SK-N-SH treated with all-trans-retinoic acid at 6 μM for 48 hours (cell line): ENCODE data around the gene PRAMEF1.

Source experiments
- ATAC-seq: fragments of 200-7000 bp; cut with Tn5 transposase; 3 replicates; pipeline ENCODE4 v1.9.1; 2020; ENCODE audit warnings: mild to moderate bottlenecking, moderate library complexity
- ARNTL ChIP-seq: fragments of 450-650 bp; formaldehyde crosslinking; IDR thresholded peaks from 2 replicates; pipeline ENCODE4 v1.5.0; 2020; ENCODE audit warnings: low read depth, mild to moderate bottlenecking, moderate library complexity, borderline replicate concordance
- BACH2 ChIP-seq: fragments of 250-450 bp; sonication (Bioruptor Pico); IDR thresholded peaks from 2 replicates; pipeline ENCODE4 v1.9.0; 2021; ENCODE audit warnings: mild to moderate bottlenecking, borderline replicate concordance
- CSDC2 ChIP-seq: fragments of 250-450 bp; sonication (Bioruptor Pico); IDR thresholded peaks from 2 replicates; pipeline ENCODE4 v1.5.0; 2020; ENCODE audit warnings: mild to moderate bottlenecking, moderate library complexity
- ESRRG ChIP-seq: fragments of 250-450 bp; sonication (Bioruptor Pico); IDR thresholded peaks from 2 replicates; pipeline ENCODE4 v1.6.1; 2021; ENCODE audit warnings: mild to moderate bottlenecking
- GLIS3 ChIP-seq: fragments of 250-450 bp; sonication (Bioruptor Pico); IDR thresholded peaks from 2 replicates; pipeline ENCODE4 v1.5.0; 2020; ENCODE audit warnings: mild to moderate bottlenecking, moderate library complexity
- ISL1 ChIP-seq: fragments of 250-450 bp; sonication (Bioruptor Pico); IDR thresholded peaks from 2 replicates; pipeline ENCODE4 v2.1.2; 2022; ENCODE audit warnings: mild to moderate bottlenecking, moderate library complexity
- OSR1 ChIP-seq: fragments of 250-450 bp; sonication (Bioruptor Pico); IDR thresholded peaks from 2 replicates; pipeline ENCODE4 v1.8.0; 2022; ENCODE audit warnings: moderate library complexity, mild to moderate bottlenecking, inconsistent platforms
- PPARA ChIP-seq: fragments of 250-450 bp; sonication (Bioruptor Pico); IDR thresholded peaks from 2 replicates; pipeline ENCODE4 v1.5.0; 2020; ENCODE audit warnings: mild to moderate bottlenecking, borderline replicate concordance
- RARB ChIP-seq: fragments of 250-450 bp; sonication (Bioruptor Pico); IDR thresholded peaks from 2 replicates; pipeline ENCODE4 v1.8.0; 2021; ENCODE audit warnings: mild to moderate bottlenecking, moderate library complexity
- SNAI2 ChIP-seq: fragments of 250-450 bp; sonication (Bioruptor Pico); IDR thresholded peaks from 2 replicates; pipeline ENCODE4 v1.5.0; 2020; ENCODE audit warnings: mild to moderate bottlenecking, moderate library complexity
- TCF4 ChIP-seq: fragments of 250-450 bp; sonication (Bioruptor Pico); IDR thresholded peaks from 2 replicates; pipeline ENCODE4 v1.8.0; 2021; ENCODE audit warnings: mild to moderate bottlenecking, moderate library complexity, borderline replicate concordance
- TOX ChIP-seq: fragments of 250-450 bp; sonication (Bioruptor Pico); IDR thresholded peaks from 2 replicates; pipeline ENCODE4 v1.8.0; 2021; ENCODE audit warnings: mild to moderate bottlenecking, moderate library complexity, borderline replicate concordance
- TSHZ2 ChIP-seq: fragments of 250-450 bp; sonication (Bioruptor Pico); IDR thresholded peaks from 2 replicates; pipeline ENCODE4 v1.5.0; 2020; ENCODE audit warnings: mild to moderate bottlenecking, moderate library complexity
- ZC3H10 ChIP-seq: fragments of 250-450 bp; sonication (Bioruptor Pico); IDR thresholded peaks from 2 replicates; pipeline ENCODE4 v1.5.1; 2021; ENCODE audit warnings: mild to moderate bottlenecking, moderate library complexity
- ZFP30 ChIP-seq: fragments of 450-650 bp; formaldehyde crosslinking; IDR thresholded peaks from 2 replicates; pipeline ENCODE4 v1.5.0; 2022; ENCODE audit warnings: mild to moderate bottlenecking, moderate library complexity
- ZNF565 ChIP-seq: fragments of 450-650 bp; formaldehyde crosslinking; conservative IDR thresholded peaks from 2 replicates; pipeline ENCODE4 v1.5.0; 2020; ENCODE audit warnings: low read depth, mild to moderate bottlenecking, moderate library complexity
- ZNF70 ChIP-seq: fragments of 450-650 bp; formaldehyde crosslinking; IDR thresholded peaks from 2 replicates; pipeline ENCODE4 v1.5.0; 2020; ENCODE audit warnings: mild to moderate bottlenecking, moderate library complexity
- ZNF8 ChIP-seq: fragments of 450-650 bp; formaldehyde crosslinking; IDR thresholded peaks from 2 replicates; pipeline ENCODE4 v1.5.0; 2020; ENCODE audit warnings: mild to moderate bottlenecking, moderate library complexity
- TF ChIP-seq, protein P1 (sequence below): fragments of 250-450 bp; sonication (Bioruptor Pico); IDR thresholded peaks from 2 replicates; pipeline ENCODE4 v1.5.1; 2021; ENCODE audit warnings: mild to moderate bottlenecking, moderate library complexity
- TF ChIP-seq, protein P2 (sequence below): fragments of 250-450 bp; sonication (Bioruptor Pico); IDR thresholded peaks from 2 replicates; pipeline ENCODE4 v1.8.0; 2021; ENCODE audit warnings: low read depth, mild to moderate bottlenecking, moderate library complexity, borderline replicate concordance
- TF ChIP-seq, protein P3 (sequence below): fragments of 250-450 bp; sonication (Bioruptor Pico); IDR thresholded peaks from 2 replicates; pipeline ENCODE4 v1.8.0; 2020; ENCODE audit warnings: mild to moderate bottlenecking, moderate library complexity, borderline replicate concordance
- TF ChIP-seq, protein P4 (sequence below): fragments of 250-450 bp; sonication (Bioruptor Pico); IDR thresholded peaks from 2 replicates; pipeline ENCODE4 v1.5.1; 2020; ENCODE audit warnings: low read depth, mild to moderate bottlenecking, moderate library complexity

The PRAMEF1 gene

GRCh38 chr1:12756768-12757413 lies 34.3 kb upstream of the PRAMEF1 start:
- TF ChIP-seq ZNF70 (CRISPR knock-in tag) (no peak), SNAI2 (CRISPR knock-in tag) (no peak), TOX (CRISPR knock-in tag) (no peak), ARNTL (CRISPR knock-in tag) (no peak), TCF4 (CRISPR knock-in tag) (no peak), ESRRG (CRISPR knock-in tag) (no peak), ZFP30 (CRISPR knock-in tag) (no peak), OSR1 (CRISPR knock-in tag) (no peak), BACH2 (CRISPR knock-in tag) (no peak), ZNF565 (CRISPR knock-in tag) (no peak), PPARA (CRISPR knock-in tag) (no peak), CSDC2 (CRISPR knock-in tag) (no peak), RARB (no peak), ZC3H10 (CRISPR knock-in tag) (no peak), GLIS3 (CRISPR knock-in tag) (no peak)
- TF ChIP-seq, protein P1, sequence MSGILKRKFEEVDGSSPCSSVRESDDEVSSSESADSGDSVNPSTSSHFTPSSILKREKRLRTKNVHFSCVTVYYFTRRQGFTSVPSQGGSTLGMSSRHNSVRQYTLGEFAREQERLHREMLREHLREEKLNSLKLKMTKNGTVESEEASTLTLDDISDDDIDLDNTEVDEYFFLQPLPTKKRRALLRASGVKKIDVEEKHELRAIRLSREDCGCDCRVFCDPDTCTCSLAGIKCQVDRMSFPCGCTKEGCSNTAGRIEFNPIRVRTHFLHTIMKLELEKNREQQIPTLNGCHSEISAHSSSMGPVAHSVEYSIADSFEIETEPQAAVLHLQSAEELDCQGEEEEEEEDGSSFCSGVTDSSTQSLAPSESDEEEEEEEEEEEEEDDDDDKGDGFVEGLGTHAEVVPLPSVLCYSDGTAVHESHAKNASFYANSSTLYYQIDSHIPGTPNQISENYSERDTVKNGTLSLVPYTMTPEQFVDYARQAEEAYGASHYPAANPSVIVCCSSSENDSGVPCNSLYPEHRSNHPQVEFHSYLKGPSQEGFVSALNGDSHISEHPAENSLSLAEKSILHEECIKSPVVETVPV (CRISPR knock-in tag): no peak
- TF ChIP-seq, protein P2, sequence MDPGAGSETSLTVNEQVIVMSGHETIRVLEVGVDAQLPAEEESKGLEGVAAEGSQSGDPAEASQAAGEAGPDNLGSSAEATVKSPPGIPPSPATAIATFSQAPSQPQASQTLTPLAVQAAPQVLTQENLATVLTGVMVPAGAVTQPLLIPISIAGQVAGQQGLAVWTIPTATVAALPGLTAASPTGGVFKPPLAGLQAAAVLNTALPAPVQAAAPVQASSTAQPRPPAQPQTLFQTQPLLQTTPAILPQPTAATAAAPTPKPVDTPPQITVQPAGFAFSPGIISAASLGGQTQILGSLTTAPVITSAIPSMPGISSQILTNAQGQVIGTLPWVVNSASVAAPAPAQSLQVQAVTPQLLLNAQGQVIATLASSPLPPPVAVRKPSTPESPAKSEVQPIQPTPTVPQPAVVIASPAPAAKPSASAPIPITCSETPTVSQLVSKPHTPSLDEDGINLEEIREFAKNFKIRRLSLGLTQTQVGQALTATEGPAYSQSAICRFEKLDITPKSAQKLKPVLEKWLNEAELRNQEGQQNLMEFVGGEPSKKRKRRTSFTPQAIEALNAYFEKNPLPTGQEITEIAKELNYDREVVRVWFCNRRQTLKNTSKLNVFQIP (CRISPR knock-in tag): no peak
- TF ChIP-seq, protein P3, sequence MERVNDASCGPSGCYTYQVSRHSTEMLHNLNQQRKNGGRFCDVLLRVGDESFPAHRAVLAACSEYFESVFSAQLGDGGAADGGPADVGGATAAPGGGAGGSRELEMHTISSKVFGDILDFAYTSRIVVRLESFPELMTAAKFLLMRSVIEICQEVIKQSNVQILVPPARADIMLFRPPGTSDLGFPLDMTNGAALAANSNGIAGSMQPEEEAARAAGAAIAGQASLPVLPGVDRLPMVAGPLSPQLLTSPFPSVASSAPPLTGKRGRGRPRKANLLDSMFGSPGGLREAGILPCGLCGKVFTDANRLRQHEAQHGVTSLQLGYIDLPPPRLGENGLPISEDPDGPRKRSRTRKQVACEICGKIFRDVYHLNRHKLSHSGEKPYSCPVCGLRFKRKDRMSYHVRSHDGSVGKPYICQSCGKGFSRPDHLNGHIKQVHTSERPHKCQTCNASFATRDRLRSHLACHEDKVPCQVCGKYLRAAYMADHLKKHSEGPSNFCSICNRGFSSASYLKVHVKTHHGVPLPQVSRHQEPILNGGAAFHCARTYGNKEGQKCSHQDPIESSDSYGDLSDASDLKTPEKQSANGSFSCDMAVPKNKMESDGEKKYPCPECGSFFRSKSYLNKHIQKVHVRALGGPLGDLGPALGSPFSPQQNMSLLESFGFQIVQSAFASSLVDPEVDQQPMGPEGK (CRISPR knock-in tag): no peak
- TF ChIP-seq, protein P4, sequence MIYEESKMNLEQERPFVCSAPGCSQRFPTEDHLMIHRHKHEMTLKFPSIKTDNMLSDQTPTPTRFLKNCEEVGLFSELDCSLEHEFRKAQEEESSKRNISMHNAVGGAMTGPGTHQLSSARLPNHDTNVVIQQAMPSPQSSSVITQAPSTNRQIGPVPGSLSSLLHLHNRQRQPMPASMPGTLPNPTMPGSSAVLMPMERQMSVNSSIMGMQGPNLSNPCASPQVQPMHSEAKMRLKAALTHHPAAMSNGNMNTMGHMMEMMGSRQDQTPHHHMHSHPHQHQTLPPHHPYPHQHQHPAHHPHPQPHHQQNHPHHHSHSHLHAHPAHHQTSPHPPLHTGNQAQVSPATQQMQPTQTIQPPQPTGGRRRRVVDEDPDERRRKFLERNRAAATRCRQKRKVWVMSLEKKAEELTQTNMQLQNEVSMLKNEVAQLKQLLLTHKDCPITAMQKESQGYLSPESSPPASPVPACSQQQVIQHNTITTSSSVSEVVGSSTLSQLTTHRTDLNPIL (CRISPR knock-in tag): no peak
- TF ChIP-seq, all 23 proteins: peak for 0
- ATAC-seq: no peak

DNA sequence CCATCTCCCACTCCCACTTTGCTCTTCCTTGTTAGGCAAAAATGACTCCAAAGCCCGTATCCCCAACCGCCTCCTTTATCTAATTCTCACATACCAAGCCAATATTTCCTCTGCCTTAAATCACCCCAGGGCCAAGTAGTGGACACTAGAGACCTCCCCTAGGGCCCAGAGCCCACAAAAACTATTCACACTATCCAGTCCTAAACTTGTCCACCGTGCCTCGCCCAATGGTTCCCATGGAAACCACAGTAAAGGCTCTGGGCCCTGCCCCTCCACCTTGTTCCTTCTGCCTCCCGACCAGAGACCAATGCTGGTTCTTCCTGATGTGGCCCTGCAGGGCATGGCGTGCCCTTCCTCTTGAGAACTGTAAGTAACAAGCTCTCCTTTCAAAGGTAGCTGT lies 33.4 kb upstream of the PRAMEF1 start:
- no peak for TF ChIP-seq ZNF70 (CRISPR knock-in tag)
- no peak for TF ChIP-seq CSDC2 (CRISPR knock-in tag)
- no peak for TF ChIP-seq ZNF8 (CRISPR knock-in tag)
- ATAC-seq: no peak

- peak; percentile 87 for ATAC-seq
- TF ChIP-seq, protein P4 (CRISPR knock-in tag): no peak
- no peak for TF ChIP-seq ISL1 (CRISPR knock-in tag)
- no peak for TF ChIP-seq ESRRG (CRISPR knock-in tag)
Measured at GRCh38 chr1:12760256-12760795, 30.9 kb upstream of the PRAMEF1 start.

DNA sequence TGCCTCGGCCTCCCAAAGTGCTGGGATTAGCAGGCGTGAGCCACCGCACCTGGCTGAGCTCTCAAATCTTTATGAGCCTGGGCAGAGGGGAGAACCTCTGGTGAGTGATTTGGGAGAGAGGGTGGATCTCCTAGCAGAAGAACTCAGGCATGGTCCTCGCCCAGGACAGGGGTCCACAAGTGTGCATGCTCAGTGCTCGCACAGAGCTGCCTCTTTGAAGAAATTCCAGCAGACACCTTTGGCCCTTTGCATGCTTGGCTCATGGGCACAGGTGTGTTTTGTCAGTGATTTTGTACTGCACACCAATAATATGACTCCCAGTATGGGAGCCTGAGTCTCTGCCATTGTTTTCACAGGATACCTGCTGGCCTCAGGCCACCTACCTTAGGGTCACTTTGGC lies 29.4 kb upstream of the PRAMEF1 start:
- no peak for ATAC-seq
- TF ChIP-seq, protein P1 (CRISPR knock-in tag): no peak
- TF ChIP-seq, protein P3 (CRISPR knock-in tag): no peak
- TF ChIP-seq TSHZ2 (CRISPR knock-in tag): no peak
- no peak for TF ChIP-seq ARNTL (CRISPR knock-in tag)
- no peak for TF ChIP-seq ZFP30 (CRISPR knock-in tag)
